CD4-positive, CD25-positive, alpha-beta regulatory T cell (primary cell): ENCODE data around the gene GMDS. TPM values are rescaled to one million over a fixed set of nuclear protein-coding genes. Genes with fewer than 3 reads are reported as not detected.

Source experiments
- ATAC-seq, 2 donors: fragments of 150-1000 bp; cut with Tn5 transposase; one replicate each; pipeline ENCODE4 v1.10.0; 2021; ENCODE audit warnings: low read depth in 2 of 2, moderate number of reproducible peaks in 2 of 2, moderate library complexity in 1 of 2
- DNase-seq, 3 donors: peaks; one replicate each; pipeline versions ENCODE4 v3.0.0 to v3.0.0-alpha.2; 2012 to 2022; ENCODE audit warnings: mixed read lengths in 1 of 3
- H3K27ac ChIP-seq: one replicate; pipeline ENCODE4 v1.7.0; 2013; ENCODE audit warnings: mild to moderate bottlenecking, low read length; ENCODE audit not compliant: insufficient read depth, poor library complexity, severe bottlenecking
- H3K27me3 ChIP-seq: one replicate; pipeline ENCODE4 v1.7.0; 2013; ENCODE audit warnings: low read length; ENCODE audit not compliant: control insufficient read depth, insufficient read depth
- H3K36me3 ChIP-seq: one replicate; pipeline ENCODE4 v1.7.0; 2013; ENCODE audit warnings: mild to moderate bottlenecking, low read length, moderate library complexity; ENCODE audit not compliant: control insufficient read depth, insufficient read depth
- H3K4me1 ChIP-seq: 2 replicates; pipeline ENCODE4 v1.7.0; 2013; ENCODE audit warnings: mild to moderate bottlenecking, low read length; ENCODE audit not compliant: insufficient read depth, control insufficient read depth, poor library complexity, severe bottlenecking
- H3K4me3 ChIP-seq: one replicate; pipeline ENCODE4 v1.7.0; 2013; ENCODE audit warnings: low read depth, mild to moderate bottlenecking, low read length, moderate library complexity
- H3K9me3 ChIP-seq, 2 experiments: 1 replicate in 1 of 2; 2 replicates in 1 of 2; pipeline ENCODE4 v1.7.0; 2013; ENCODE audit warnings: low read length in 2 of 2, mild to moderate bottlenecking in 1 of 2, moderate library complexity in 1 of 2; ENCODE audit not compliant: control insufficient read depth in 2 of 2
- H3K27ac Mint-ChIP-seq, 3 donors: one replicate each; pipeline ENCODE4 v1.8.0; 2020 to 2022; ENCODE audit warnings: mild to moderate bottlenecking in 3 of 3, mixed read lengths in 3 of 3, moderate library complexity in 2 of 3
- H3K27me3 Mint-ChIP-seq: one replicate; pipeline ENCODE4 v1.8.0; 2022; ENCODE audit warnings: mild to moderate bottlenecking, mixed read lengths
- H3K36me3 Mint-ChIP-seq: one replicate; pipeline ENCODE4 v1.8.0; 2020; ENCODE audit warnings: mixed read lengths
- H3K4me1 Mint-ChIP-seq, 4 donors: one replicate each; pipeline ENCODE4 v1.8.0; 2020 to 2022; ENCODE audit warnings: mixed read lengths in 4 of 4, mild to moderate bottlenecking in 1 of 4
- H3K4me3 Mint-ChIP-seq, 4 donors: one replicate each; pipeline ENCODE4 v1.8.0; 2020 to 2022; ENCODE audit warnings: mild to moderate bottlenecking in 4 of 4, mixed read lengths in 4 of 4, moderate library complexity in 3 of 4
- H3K9me3 Mint-ChIP-seq, 7 donors: one replicate each; pipeline ENCODE4 v1.8.0; 2020 to 2022; ENCODE audit warnings: mixed read lengths in 7 of 7, mild to moderate bottlenecking in 3 of 7, moderate library complexity in 2 of 7
- polyA plus RNA-seq, 4 donors: library from polyadenylated mRNA; unstranded; fragments of 300-500 nt; fragmentation: Illumina TruSeq; gene quantifications; one replicate each; pipeline ENCODE4 v1.2.3, GENCODE V29; 2021
- total RNA-seq: library from RNA; stranded (reverse); gene quantifications from one replicate; pipeline ENCODE4 v1.2.3, GENCODE V29; 2022

The GMDS gene
- total and polyA plus RNA-seq, 5 donors from 2014 or later = 17.5 to 23.9 (median 20.2) TPM

GRCh38 chr6:1885576-1886011, 359.8 kb downstream of the GMDS start:
- Mint-ChIP-seq H3K36me3 (no peaks in the 10 kb centered on the region), H3K27me3 (no peaks in the 10 kb centered on the region), H3K27ac (no peak overlapping the region), H3K9me3 (peaks cover 0 to 3% (median 0%) of the 10 kb centered on the region in 7 donors), H3K4me3 (no peak overlapping the region), H3K4me1 (peaks cover 0 to 1% (median 0%) of the 10 kb centered on the region in 4 donors)
- no peak overlapping the region for H3K4me3 ChIP-seq
- DNase-seq (no peak), ATAC-seq (no peak)
- H3K9me3 ChIP-seq = no peaks in the 10 kb centered on the region
- no peaks in the 10 kb centered on the region for H3K27me3 ChIP-seq
- H3K27ac ChIP-seq = no peak overlapping the region
- H3K4me1 ChIP-seq = no peaks in the 10 kb centered on the region
- no peaks in the 10 kb centered on the region for H3K36me3 ChIP-seq

- DNase-seq (no peak), ATAC-seq (no peak)
- H3K9me3 ChIP-seq = no peaks in the 10 kb centered on the region
- no peaks in the 10 kb centered on the region for H3K4me1 ChIP-seq
- H3K4me3 Mint-ChIP-seq = no peak overlapping the region
- no peaks in the 10 kb centered on the region for H3K36me3 Mint-ChIP-seq
- H3K36me3 ChIP-seq = no peaks in the 10 kb centered on the region
- no peaks in the 10 kb centered on the region for H3K27me3 Mint-ChIP-seq
- peaks cover 0 to 5% (median 2%) of the 10 kb centered on the region in 4 donors for H3K4me1 Mint-ChIP-seq
- no peak overlapping the region for H3K27ac Mint-ChIP-seq
- no peaks in the 10 kb centered on the region for H3K27me3 ChIP-seq
- H3K9me3 Mint-ChIP-seq = no peaks in the 10 kb centered on the region
- no peak overlapping the region for H3K4me3 ChIP-seq
- H3K27ac ChIP-seq = no peak overlapping the region
These were observed 361.1 kb downstream of the GMDS start for GRCh38 chr6:1884313-1884712.

- no peaks in the 10 kb centered on the region for H3K27me3 Mint-ChIP-seq
- H3K27ac Mint-ChIP-seq = no peak overlapping the region
- H3K4me3 Mint-ChIP-seq = no peak overlapping the region
These were observed 367.1 kb downstream of the GMDS start for GRCh38 chr6:1878330-1878729.

GRCh38 chr6:1873781-1874180, 371.6 kb downstream of the GMDS start:
- no peak overlapping the region for H3K4me3 Mint-ChIP-seq
- no peaks in the 10 kb centered on the region for H3K9me3 Mint-ChIP-seq
- Histone ChIP-seq H3K9me3 (no peaks in the 10 kb centered on the region), H3K4me3 (no peak overlapping the region), H3K36me3 (no peaks in the 10 kb centered on the region), H3K27ac (no peak overlapping the region), H3K27me3 (no peaks in the 10 kb centered on the region), H3K4me1 (no peaks in the 10 kb centered on the region)
- peaks cover 0 to 2% (median 0%) of the 10 kb centered on the region in 4 donors for H3K4me1 Mint-ChIP-seq
- peaks cover 7% of the 10 kb centered on the region for H3K36me3 Mint-ChIP-seq
- H3K27ac Mint-ChIP-seq = no peak overlapping the region
- ATAC-seq (no peak), DNase-seq (no peak)
- no peaks in the 10 kb centered on the region for H3K27me3 Mint-ChIP-seq

More at GRCh38 chr6:1878330-1878729, 367.1 kb downstream of the GMDS start:
- Histone ChIP-seq H3K9me3 (no peaks in the 10 kb centered on the region), H3K36me3 (no peaks in the 10 kb centered on the region), H3K4me3 (no peak overlapping the region), H3K27ac (no peak overlapping the region), H3K4me1 (no peaks in the 10 kb centered on the region), H3K27me3 (no peaks in the 10 kb centered on the region)
- no peak for ATAC-seq
- DNase-seq = no peak
- peaks cover 3% of the 10 kb centered on the region for H3K36me3 Mint-ChIP-seq
- H3K4me1 Mint-ChIP-seq = peaks cover 0 to 5% (median 1%) of the 10 kb centered on the region in 4 donors
- no peaks in the 10 kb centered on the region for H3K9me3 Mint-ChIP-seq

GRCh38 chr6:1872649-1873131, 372.7 kb downstream of the GMDS start:
- peaks cover 0 to 2% (median 0%) of the 10 kb centered on the region in 4 donors for H3K4me1 Mint-ChIP-seq
- H3K9me3 ChIP-seq = no peaks in the 10 kb centered on the region
- H3K9me3 Mint-ChIP-seq = no peaks in the 10 kb centered on the region
- DNase-seq (no peak), ATAC-seq (no peak)
- H3K36me3 ChIP-seq = no peaks in the 10 kb centered on the region
- no peaks in the 10 kb centered on the region for H3K27me3 Mint-ChIP-seq
- H3K4me3 Mint-ChIP-seq = no peak overlapping the region
- peaks cover 4% of the 10 kb centered on the region for H3K36me3 Mint-ChIP-seq
- no peak overlapping the region for H3K27ac Mint-ChIP-seq
- no peaks in the 10 kb centered on the region for H3K27me3 ChIP-seq
- no peak overlapping the region for H3K27ac ChIP-seq
- no peaks in the 10 kb centered on the region for H3K4me1 ChIP-seq
- no peak overlapping the region for H3K4me3 ChIP-seq

- H3K27ac Mint-ChIP-seq = no peak overlapping the region
- ATAC-seq = no peak
- H3K36me3 ChIP-seq = no peaks in the 10 kb centered on the region
- H3K36me3 Mint-ChIP-seq = peaks cover 4% of the 10 kb centered on the region
- peaks cover 0 to 2% (median 0%) of the 10 kb centered on the region in 4 donors for H3K4me1 Mint-ChIP-seq
- no peaks in the 10 kb centered on the region for H3K4me1 ChIP-seq
- no peaks in the 10 kb centered on the region for H3K27me3 Mint-ChIP-seq
- H3K4me3 Mint-ChIP-seq = no peak overlapping the region
- no peak for DNase-seq
- H3K9me3 ChIP-seq = no peaks in the 10 kb centered on the region
- no peaks in the 10 kb centered on the region for H3K9me3 Mint-ChIP-seq
- H3K27ac ChIP-seq = no peak overlapping the region
- H3K27me3 ChIP-seq = no peaks in the 10 kb centered on the region
- H3K4me3 ChIP-seq = no peak overlapping the region
These were observed 373.6 kb downstream of the GMDS start for GRCh38 chr6:1871724-1872315.

- Histone ChIP-seq H3K9me3 (no peaks in the 10 kb centered on the region), H3K27me3 (no peaks in the 10 kb centered on the region), H3K4me1 (no peaks in the 10 kb centered on the region), H3K27ac (no peak overlapping the region), H3K4me3 (no peak overlapping the region), H3K36me3 (no peaks in the 10 kb centered on the region)
- no peaks in the 10 kb centered on the region for H3K27me3 Mint-ChIP-seq
- no peaks in the 10 kb centered on the region for H3K9me3 Mint-ChIP-seq
- no peak overlapping the region for H3K27ac Mint-ChIP-seq
- DNase-seq (no peak), ATAC-seq (no peak)
- H3K4me1 Mint-ChIP-seq = peaks cover 0 to 2% (median 0%) of the 10 kb centered on the region in 4 donors
- H3K4me3 Mint-ChIP-seq = no peak overlapping the region
- H3K36me3 Mint-ChIP-seq = peaks cover 4% of the 10 kb centered on the region
These were observed 374.5 kb downstream of the GMDS start for GRCh38 chr6:1870932-1871331.

- Mint-ChIP-seq H3K4me3 (no peak overlapping the region), H3K9me3 (no peaks in the 10 kb centered on the region), H3K36me3 (peaks cover 4% of the 10 kb centered on the region), H3K4me1 (peaks cover 0 to 2% (median 0%) of the 10 kb centered on the region in 4 donors), H3K27ac (no peak overlapping the region), H3K27me3 (no peaks in the 10 kb centered on the region)
- Histone ChIP-seq H3K4me1 (no peaks in the 10 kb centered on the region), H3K27me3 (no peaks in the 10 kb centered on the region), H3K27ac (no peak overlapping the region), H3K9me3 (no peaks in the 10 kb centered on the region), H3K4me3 (no peak overlapping the region), H3K36me3 (no peaks in the 10 kb centered on the region)
- ATAC-seq (no peak), DNase-seq (no peak)
These were observed 375.2 kb downstream of the GMDS start for GRCh38 chr6:1870251-1870650.
